GM18498 (cell line): ENCODE measurements around the gene ZNF148.

ENCODE experiments used
- ATAC-seq: cut with Tn5 transposase; IDR thresholded peaks from one replicate; pipeline ENCODE4 v1.9.1; 2021; ENCODE audit warnings: mild to moderate bottlenecking, moderate library complexity; ENCODE audit not compliant: unreplicated experiment

The ZNF148 gene

GRCh38 chr3:125289429-125289981 lies 85.6 kb downstream of the ZNF148 start:
- no peak for ATAC-seq

DNA sequence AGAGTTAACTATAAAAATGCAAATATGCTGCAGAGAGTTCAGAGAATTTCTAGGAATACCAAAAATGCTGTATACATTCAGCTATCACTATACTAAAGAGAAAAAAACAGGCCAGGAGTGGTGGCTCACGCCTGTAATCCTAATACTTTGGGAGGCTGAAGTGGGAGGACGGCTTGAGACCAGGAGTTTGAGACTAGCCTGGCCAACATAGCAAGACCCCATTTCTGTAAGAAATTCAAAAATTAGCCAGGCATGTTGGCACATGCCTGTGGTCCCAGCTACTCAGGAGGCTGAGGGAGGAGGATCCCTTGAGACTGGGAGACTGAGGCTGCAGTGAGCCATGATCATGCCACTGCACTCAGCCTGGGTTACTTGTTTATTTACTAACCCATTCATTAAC lies 87.9 kb downstream of the ZNF148 start:
- no peak for ATAC-seq

DNA sequence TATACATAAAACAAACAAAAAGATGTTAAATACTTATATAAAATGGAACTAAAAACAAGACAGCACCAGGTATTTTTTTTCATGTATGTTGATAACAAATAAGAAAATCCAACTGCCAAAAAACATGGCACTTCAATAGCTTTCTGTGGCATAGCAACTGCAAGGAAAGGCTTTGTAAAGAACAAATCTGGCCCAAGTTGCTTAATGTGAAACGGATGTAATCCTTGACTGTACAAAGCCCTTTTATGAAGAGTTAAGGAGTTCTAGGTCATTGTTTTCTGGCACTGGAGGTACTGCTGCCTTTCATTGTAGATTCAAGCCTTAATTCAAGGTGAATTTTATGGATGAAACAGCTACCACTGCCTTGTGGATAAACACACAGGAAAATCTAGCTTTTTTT lies 93.7 kb downstream of the ZNF148 start:
- no peak for ATAC-seq

DNA sequence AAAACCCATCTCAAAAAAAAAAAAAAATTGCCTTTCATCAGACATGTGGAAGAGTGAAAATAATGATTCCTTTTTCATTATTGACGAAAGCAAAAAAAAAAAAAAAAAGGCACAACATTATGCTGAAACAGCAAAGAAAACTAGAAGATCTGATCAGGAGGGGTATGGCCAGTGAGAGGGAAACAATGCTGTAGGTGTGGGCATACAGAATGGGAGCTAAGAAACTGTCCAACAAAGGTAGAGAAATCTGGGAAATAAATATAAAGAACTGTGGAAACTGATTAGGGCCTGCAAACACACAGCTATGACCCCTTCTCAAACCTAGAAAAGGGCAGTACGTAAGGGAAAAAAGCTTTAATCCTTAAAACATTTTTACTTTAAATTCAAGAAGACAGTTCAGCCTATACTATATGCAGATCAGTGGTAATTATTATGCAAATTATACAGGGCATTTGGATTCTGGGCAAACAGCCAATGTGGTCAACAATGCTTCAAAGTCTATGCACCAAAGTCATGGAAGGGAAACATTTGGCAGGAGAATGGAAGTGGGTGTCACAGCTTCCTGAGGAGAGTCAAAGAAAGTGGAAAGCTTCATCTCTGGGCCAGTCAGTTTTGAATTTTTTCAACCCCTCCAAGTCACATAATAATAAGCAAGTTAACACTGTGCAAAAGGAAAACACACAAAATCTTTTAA lies 94.3 kb downstream of the ZNF148 start:
- no peak for ATAC-seq

DNA sequence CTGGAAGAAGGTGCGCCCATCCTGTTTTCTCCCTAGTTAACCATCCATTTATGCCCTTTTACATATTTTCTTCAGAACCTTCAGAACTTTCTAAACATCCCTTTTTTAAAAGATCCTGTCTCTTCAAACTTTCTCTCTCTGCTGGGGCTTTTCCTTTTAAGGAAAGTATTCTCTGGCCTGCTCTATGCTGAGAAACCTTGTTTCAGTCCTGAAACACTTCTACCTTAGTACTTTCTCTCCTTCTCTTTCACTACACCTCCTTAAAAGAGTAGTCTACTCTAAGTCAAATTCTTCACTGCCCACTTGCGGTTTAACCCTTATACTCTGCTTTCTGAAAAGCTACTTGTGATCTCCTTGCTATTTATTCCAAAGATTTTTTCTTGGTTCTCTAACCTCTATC lies 97.0 kb downstream of the ZNF148 start:
- no peak for ATAC-seq

- no peak for ATAC-seq
Measured at GRCh38 chr3:125271127-125271526, 104.0 kb downstream of the ZNF148 start.

DNA sequence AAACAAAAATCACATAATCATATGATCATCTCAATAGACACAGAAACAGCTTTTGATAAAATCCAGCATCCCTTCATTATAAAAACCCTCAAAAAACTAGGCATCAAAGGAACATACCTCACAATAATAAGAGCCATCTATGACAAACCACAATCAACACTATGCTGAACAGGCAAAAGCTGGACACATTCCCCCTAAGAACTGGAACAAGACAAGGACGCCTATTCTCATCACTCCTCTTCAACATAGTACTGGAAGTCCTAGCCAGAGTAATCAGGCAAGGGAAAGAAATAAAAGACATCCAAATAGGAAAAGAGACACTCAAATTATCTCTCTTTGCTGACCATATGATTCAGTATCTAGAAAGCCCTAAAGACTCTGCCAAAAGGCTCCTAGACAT lies 107.7 kb downstream of the ZNF148 start:
- no peak for ATAC-seq

DNA sequence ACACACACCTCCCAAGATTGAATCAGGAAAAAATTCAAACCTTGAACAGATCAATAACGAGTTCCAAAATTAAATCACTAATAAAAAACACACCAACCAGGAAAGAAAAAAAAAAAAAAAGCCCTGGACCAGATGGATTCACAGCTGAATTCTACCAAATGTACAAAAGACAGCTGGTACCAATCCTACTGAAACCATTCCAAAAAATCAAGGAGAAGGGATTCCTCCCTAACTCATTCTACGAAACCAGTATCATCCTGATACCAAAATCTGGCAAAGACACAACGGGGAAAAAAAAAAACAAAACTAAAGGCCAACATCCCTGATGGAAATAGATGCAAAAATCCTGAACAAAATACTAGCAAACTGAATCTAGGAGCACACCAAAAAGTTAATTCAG lies 108.2 kb downstream of the ZNF148 start:
- no peak for ATAC-seq

GRCh38 chr3:125262161-125262560 lies 113.0 kb downstream of the ZNF148 start:
- ATAC-seq = no peak

- ATAC-seq = no peak
Measured at GRCh38 chr3:125261031-125261430, 114.1 kb downstream of the ZNF148 start.

DNA sequence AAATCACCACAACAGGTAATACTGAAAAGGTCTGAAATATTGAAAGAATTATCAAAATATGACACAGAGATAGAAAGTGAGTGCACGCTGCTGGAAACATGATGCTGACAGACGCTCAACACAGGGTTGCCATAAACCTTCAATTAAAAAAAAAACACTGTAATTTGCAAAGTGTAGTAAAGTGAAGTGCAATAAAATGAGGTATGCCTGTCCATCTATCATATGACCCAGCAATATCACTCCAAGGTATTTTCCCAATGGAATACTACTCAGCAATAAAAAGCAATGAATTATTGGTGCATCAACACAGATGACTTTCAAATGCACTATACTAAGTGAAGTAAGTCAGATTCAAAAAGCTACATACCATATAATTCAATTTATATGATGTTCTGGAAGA lies 115.0 kb downstream of the ZNF148 start:
- no peak for ATAC-seq

GRCh38 chr3:125257536-125257935 lies 117.6 kb downstream of the ZNF148 start:
- no peak for ATAC-seq

DNA sequence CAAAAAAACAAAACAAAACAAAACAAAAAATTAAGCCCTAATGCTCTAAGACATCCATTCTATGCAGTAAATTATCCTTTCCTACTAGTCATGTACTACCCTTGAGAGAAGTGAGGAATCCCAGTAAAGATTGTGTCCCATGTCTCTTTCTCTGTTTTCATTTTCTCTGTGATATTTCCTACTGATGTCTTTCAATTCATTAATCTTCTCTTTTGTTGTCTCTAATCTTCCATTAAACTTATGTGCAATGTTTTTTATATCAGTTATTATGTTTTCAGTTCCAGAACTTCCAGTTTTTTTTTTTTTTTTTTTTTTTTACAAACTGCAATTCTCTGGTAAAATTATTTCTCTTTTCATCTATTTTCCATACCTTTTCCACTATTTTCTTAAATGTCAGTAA lies 118.5 kb downstream of the ZNF148 start:
- no peak for ATAC-seq

- ATAC-seq = no peak
Measured at GRCh38 chr3:125250973-125251372, 124.2 kb downstream of the ZNF148 start.

- no peak for ATAC-seq
Measured at GRCh38 chr3:125246237-125246636, 128.9 kb downstream of the ZNF148 start.

DNA sequence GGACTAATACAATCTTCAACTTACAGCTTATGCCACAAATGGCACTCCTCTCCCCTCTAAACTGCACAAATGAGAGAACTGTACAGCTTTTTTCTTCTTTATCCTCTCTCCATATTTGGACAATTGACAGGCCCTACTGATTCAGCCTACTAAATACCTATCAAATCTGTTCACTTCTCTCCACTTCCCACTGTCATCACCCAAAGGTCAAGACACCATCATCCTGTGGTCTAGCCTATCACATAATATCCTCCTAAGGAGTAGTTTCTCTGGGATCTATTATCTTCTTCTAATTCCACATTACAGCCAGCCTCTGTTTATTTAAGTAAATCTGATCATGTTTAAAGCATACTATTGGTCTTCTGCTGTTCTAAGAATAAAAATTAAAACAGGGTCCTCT lies 129.6 kb downstream of the ZNF148 start:
- ATAC-seq = no peak

DNA sequence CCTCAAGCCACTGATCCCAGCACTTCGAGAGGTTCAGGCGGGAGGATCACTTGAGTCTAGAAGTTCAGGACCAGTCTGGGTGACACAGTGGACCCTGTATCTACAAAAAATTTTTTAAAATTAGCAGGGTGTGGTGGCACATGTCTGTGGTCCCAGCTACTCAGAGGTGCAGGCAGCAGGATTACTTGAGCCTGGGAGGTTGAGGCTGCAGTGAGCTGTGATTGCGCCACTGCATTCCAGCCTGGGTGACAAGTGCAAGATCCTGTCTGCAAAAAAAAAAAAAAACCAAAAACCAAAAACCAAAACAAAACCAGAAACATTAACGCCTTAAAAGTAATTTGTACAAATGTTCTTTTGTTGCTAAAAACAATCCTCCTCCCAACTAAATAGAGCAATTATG lies 134.6 kb downstream of the ZNF148 start:
- ATAC-seq = no peak

- ATAC-seq = no peak
Measured at GRCh38 chr3:125239266-125239665, 135.9 kb downstream of the ZNF148 start.

DNA sequence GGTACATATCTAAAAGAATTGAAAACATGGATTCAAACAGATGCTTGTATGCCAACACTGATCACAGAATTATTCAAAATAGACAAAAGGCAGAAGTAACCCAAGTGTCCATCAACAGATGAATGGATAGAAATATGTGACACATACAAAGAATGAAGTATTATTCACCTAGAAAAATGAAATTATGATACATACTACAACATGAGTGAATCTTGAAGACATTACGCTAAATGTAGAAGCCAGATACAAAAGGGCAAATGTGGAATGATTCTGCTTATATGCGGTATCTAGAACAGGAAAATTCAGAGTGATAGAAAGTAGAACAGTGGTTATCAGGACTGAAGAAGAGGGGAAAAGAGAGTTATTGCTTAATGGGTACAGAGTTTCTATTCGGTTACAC lies 136.4 kb downstream of the ZNF148 start:
- no peak for ATAC-seq

DNA sequence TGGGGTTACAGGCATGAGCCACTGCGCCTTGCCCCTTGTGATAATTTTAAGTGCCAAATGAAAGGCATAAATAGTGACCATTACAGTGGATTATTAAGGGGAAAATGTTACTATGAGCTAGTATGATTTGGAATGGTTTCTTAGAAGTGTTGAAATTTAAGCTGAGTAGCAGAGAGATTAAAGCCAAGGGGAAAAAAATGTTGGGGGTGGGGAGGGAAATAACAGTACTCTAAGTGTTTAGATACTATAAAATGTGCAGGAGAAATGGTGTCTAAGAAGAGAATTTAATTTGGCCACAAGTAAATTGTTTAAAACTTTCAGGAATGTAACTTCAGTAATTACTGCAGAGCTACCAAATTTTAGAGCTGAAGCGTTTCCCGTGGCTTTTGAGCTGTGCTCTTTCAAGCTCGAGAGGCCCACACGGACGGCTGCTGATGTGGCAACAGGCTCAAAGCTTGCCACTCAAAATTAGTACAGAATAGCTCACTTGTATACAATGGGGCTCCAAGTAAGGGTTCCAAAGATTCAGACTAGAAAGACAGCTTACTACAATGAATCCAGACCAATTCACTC lies 138.7 kb downstream of the ZNF148 start:
- no peak for ATAC-seq

DNA sequence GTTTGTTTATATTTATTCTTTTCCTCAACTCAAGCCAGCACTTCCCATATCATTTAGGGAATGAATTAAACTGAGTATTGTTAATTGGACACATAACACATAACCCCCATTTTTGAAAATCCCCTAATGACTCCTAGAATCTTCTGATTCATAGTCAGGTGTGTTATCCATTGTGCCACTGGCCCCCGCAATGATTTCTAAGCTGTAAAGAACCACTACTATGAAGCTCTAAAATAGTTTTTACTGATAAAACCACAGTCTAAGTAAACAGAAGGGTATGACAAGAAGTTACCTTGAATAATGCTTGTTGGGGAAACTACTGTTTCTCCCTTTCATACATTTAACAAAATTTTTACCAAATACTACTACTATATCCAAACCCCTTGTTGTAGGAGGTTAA lies 140.3 kb downstream of the ZNF148 start:
- no peak for ATAC-seq

GRCh38 chr3:125232401-125232800 lies 142.7 kb downstream of the ZNF148 start:
- ATAC-seq = no peak

DNA sequence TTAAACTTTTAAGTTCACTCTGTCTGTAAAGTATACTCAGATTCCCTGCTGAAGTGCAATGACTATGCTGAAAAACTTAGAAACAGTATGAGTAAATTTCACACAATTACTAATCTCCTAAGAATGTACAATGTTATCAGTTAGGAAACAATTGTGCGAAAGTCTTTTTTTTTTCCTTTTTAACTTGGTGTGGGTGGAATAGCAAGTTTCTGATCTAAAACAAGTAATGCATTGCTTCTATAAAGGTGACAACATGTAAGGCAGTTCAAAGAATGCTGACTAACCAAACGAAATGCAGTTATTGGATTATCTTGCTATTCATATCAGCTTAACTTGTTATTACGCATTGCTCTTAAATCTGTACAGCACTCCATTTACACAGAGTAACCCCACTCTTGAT lies 143.2 kb downstream of the ZNF148 start:
- ATAC-seq = no peak
